Right lobe of liver (tissue), 6 donors: Measurements from ENCODE around the gene YIF1A. TPM values are rescaled to one million over a fixed set of nuclear protein-coding genes. Genes with fewer than 3 reads are reported as not detected.

Experiments
- ATAC-seq, 4 donors: fragments of 200-7000 bp; cut with Tn5 transposase; one replicate each; pipeline ENCODE4 v1.9.1; 2020; ENCODE audit warnings: mild to moderate bottlenecking in 4 of 4, moderate library complexity in 4 of 4
- DNase-seq, 3 donors: peaks; one replicate each; pipeline ENCODE4 v3.0.0-alpha.2; 2020
- H3K27ac ChIP-seq, 3 donors: fragments of 200-600 bp; one replicate each; pipeline ENCODE4 v1.8.0; 2022
- H3K27me3 ChIP-seq, 2 donors: fragments of 200-600 bp; one replicate each; pipeline ENCODE4 v1.8.0; 2022
- H3K36me3 ChIP-seq, 4 donors: fragments of 200-600 bp; sonication (generic) in 1 of 4; one replicate each; pipeline versions ENCODE4 v1.5.1 to v1.8.0; 2017 to 2022; ENCODE audit warnings: control low read depth in 1 of 4
- H3K4me1 ChIP-seq, 4 donors: fragments of 200-600 bp; sonication (generic) in 1 of 4; one replicate each; pipeline versions ENCODE4 v1.5.1 to v1.8.0; 2017 to 2022; ENCODE audit warnings: control low read depth in 1 of 4
- H3K4me3 ChIP-seq, 3 donors: fragments of 200-600 bp; one replicate each; pipeline ENCODE4 v1.8.0; 2022
- H3K9me3 ChIP-seq, 4 donors: fragments of 200-600 bp; sonication (generic) in 1 of 4; one replicate each; pipeline versions ENCODE4 v1.5.1 to v1.8.0; 2017 to 2022; ENCODE audit warnings: control low read depth in 1 of 4
- CTCF ChIP-seq, 4 donors: fragments of 200-600 bp in 3 of 4; fragments of 450-650 bp in 1 of 4; IDR thresholded peaks; one replicate each; pipeline versions ENCODE4 v1.5.1 to v1.8.0; 2016 to 2022; ENCODE audit warnings: antibody characterized with exemption in 4 of 4, mild to moderate bottlenecking in 2 of 4
- POLR2A ChIP-seq: fragments of 450-650 bp; IDR thresholded peaks from one replicate; pipeline ENCODE4 v1.6.1; 2017; ENCODE audit warnings: antibody characterized with exemption, mild to moderate bottlenecking
- WGBS: methylation state at CpG from one replicate; pipeline ENCODE4 v1.1.6; 2018; ENCODE audit warnings: low coverage, low lambda C conversion rate; ENCODE audit not compliant: insufficient coverage; ENCODE audit errors: missing lambda C conversion rate; 5-methylcytosine and 5-hydroxymethylcytosine counted together
- intact Hi-C, 2 donors: fragments of 100-400 bp; cut with DNase I; formaldehyde crosslinking; loops; one replicate each; pipeline versions ENCODE4 v1.11.2 to v1.14.1; 2022
- total RNA-seq, 6 experiments: library from RNA; depleted of rRNA in 2 of 6; stranded (reverse); fragments of >200 nt in 2 of 6; fragmentation: NEBNext Ultra II Directional in 3 of 6; extraction: Animal tissue kit (Norgen Biotek cat#: 25700) in 3 of 6; gene quantifications; one replicate each; pipeline versions ENCODE4 v1.1.0 to v1.2.4, GENCODE V29; 2016 to 2023
- donor health status: DM: no; HTN: yes; CAD: no.
- donor health status: DM: no; HTN: no; CAD: no.
- donor health status: DM: no; HTN: no; CAD: no.
- donor health status: DM: no; HTN: yes; CAD: no.
- donor health status: DM: no; HTN: yes; CAD: no.

The YIF1A gene
- total RNA-seq, 6 experiments from 2014 or later, result 75.0 to 170 (median 97.9) TPM

DNA sequence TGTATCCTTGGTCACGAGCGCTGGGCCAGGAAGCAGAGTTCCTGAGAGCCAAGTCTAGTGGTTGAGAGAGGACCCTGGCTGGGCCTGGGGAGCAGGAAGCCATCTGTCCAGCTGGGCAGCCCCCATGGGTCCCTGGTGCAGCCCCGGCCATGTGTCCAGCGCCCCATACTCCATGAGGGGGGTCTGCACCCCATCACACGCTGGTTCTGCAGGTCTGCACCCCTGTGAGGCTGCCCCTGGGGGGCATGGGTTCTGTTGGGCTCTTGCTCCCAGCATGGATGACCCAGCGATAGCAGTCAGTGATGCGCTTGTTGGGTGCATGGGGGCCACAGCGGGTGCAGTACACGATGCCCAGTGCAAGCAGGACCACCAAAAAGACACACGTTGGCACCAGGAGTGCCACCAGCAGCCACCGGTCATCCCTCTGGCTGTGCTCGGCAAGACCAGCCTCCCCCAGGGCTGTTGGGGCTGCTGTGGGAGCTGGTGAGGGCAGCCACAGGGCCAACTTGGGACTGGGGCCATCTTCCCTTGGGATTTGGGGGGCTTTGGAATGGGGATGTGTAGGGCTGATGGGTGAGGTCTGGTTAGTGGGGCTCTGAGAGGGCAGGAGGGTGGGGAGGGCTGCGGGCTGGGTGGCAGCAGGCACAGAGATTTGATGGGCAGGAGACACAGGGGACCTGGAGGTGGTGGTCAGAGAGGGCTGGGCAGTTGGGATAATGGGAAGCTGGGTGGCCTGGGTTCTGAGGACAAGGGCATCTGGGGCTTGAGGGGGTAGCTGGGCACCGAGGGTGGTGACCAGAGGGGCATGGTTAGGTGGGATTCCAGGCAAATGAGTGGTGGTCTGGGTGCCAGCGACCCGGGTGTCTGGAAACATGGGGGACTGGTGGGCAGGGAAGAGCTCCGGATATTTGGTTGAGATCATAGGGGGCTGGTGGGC is 25.9 kb upstream of the YIF1A start:
- intact Hi-C loops, result no loop called here
- Histone ChIP-seq H3K4me1 (peaks cover 0 to 18% (median 8%) of the 10 kb centered on the region in 4 donors), H3K36me3 (no peaks in the 10 kb centered on the region), H3K27ac (no peak overlapping the region), H3K27me3 (no peaks in the 10 kb centered on the region), H3K9me3 (no peaks in the 10 kb centered on the region), H3K4me3 (no peak overlapping the region)
- ATAC-seq, result no peak
- 85% methylated on average over 4 of the region's 17 CpGs for WGBS
- no peak for TF ChIP-seq CTCF (IDR thresholded peaks at IDR 0.05)
- no peak for TF ChIP-seq POLR2A
- DNase-seq, result no peak

DNA sequence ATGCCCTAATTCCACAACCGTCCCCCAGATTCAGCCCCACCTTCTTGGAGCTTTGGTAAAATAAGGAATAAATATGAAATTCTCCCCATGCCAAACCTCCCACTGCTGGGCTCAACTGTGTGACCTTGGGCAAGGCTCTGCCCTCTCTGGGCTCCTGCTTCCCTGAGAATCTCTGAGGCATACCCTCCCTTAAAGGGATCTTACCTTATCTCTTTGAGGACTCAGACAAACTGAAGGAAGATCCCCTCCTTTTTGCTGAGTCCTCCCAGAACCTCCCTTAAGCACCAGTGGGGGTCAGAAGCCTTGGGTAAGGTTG is 25.2 kb upstream of the YIF1A start:
- Histone ChIP-seq H3K27ac (no peak overlapping the region), H3K4me3 (no peak overlapping the region), H3K4me1 (peaks cover 0 to 18% (median 8%) of the 10 kb centered on the region in 4 donors), H3K9me3 (no peaks in the 10 kb centered on the region), H3K36me3 (no peaks in the 10 kb centered on the region), H3K27me3 (no peaks in the 10 kb centered on the region)
- TF ChIP-seq POLR2A, result no peak
- no peak for TF ChIP-seq CTCF (IDR thresholded peaks at IDR 0.05)
- intact Hi-C loops, result no loop called here
- WGBS, result 80% methylated on average over 1 of the region's 1 CpG
- DNase-seq (no peak), ATAC-seq (no peak)

DNA sequence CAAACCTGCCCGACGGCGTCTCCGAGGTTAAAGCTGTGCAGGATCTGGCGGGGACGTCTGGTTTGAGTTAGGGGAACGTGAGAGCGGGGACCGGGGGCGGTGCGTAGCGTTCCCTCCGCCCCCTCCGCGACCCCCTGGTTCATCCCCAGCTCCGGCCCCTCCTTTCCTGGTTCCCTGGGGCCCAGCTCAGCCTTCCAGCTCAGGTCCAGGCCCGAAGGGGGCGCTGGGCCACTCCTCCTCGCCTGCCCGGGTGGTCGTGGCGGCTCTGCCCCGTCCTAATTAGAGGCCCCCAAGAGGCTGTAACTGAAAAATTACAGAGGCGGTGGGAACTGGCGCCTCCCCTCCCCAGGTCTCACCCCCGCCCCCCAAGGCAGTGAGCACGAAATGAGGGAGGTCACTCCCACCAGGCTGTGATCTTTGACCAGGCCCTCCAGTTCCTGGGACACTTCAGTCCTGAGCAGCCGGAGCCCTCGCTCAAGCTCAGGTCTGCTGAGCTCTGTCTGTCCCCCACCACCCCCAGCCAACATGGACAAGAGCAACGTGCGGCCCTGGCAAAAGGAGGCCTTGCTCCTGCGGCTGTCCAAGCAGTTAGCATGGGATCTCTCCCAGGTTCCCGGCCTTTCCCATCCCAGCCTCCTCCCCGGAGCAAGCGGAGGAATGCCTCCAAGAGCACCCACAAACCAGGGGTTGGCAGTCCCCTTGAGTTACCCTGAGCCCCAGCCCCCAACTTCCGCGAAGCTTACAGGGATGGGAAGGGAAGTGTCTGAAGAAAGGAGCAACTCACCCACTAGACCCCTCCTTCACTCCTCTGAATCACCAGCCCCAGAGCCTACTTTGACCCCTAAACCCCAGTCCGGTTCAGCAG is 24.6 kb upstream of the YIF1A start:
- H3K27ac ChIP-seq, result peak overlapping the region; percentile 6 to 72 (median 57)
- intact Hi-C loops, result no loop called here
- H3K4me3 ChIP-seq, result peak overlapping the region; percentile 5 to 36 (median 31)
- H3K27me3 ChIP-seq, result no peaks in the 10 kb centered on the region
- H3K4me1 ChIP-seq, result peaks cover 0 to 15% (median 7%) of the 10 kb centered on the region in 4 donors
- TF ChIP-seq POLR2A, result no peak
- TF ChIP-seq CTCF (IDR thresholded peaks at IDR 0.05), result no peak
- H3K9me3 ChIP-seq, result no peaks in the 10 kb centered on the region
- DNase-seq (peak in 1 of 3 donors; percentile 64), ATAC-seq (no peak)
- H3K36me3 ChIP-seq, result no peaks in the 10 kb centered on the region
- 46% methylated on average over 7 of the region's 38 CpGs for WGBS

GRCh38 chr11:66312549-66313320 is 23.8 kb upstream of the YIF1A start:
- no peaks in the 10 kb centered on the region for H3K36me3 ChIP-seq
- peaks cover 0 to 9% (median 3%) of the 10 kb centered on the region in 4 donors for H3K4me1 ChIP-seq
- H3K4me3 ChIP-seq, result peak overlapping the region; percentile 46 to 53 (median 52)
- no peaks in the 10 kb centered on the region for H3K9me3 ChIP-seq
- no peaks in the 10 kb centered on the region for H3K27me3 ChIP-seq
- intact Hi-C loops, result no loop called here
- H3K27ac ChIP-seq, result peak overlapping the region; percentile 57 to 78 (median 72)
- whole genome bisulfite sequencing, result 36% methylated on average over 8 of the region's 52 CpGs
- ATAC-seq (peak; percentile 82 to 88 (median 85)), DNase-seq (peak; percentile 99)
- TF ChIP-seq POLR2A (peak; percentile 28), CTCF (IDR thresholded peaks at IDR 0.05) (no peak)
